Measurements from ENCODE around the gene TBC1D5. TPM values are rescaled to one million over a fixed set of nuclear protein-coding genes. Genes with fewer than 3 reads are reported as not detected.
A peak's percentile ranks its signal among the peaks of the same experiment; 100 is the strongest.

TBC1D5 gene
- total RNA-seq, 1 donor from 2014 or later, result 74.6 TPM

DNA sequence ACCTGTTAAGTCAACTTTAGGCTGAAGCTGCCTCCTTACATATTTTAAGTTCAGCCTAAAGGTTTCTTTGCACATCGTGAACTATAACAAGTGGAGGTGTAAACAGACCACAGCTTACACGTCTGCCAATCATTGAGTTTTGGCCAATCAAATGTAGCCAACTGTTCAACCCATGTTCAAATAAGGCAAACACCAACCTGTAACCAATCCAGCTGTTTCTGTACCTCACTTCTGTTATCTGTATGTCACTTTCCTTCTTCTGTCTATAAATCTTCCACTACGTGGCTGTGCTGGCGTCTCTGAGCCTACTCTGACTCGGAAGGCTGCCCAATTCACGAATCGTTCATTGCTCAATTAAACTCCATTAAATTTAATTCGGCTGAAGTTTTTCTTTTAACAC, 356.0 kb downstream of the TBC1D5 start:
- ATAC-seq (no peak), DNase-seq (no peak)
- Histone ChIP-seq H3K4me1 (no peaks in the 10 kb centered on the region), H3K4me3 (no peak overlapping the region), H3K9me3 (no peaks in the 10 kb centered on the region), H3K36me3 (peaks cover 10% of the 10 kb centered on the region), H3K27ac (no peak overlapping the region), H3K27me3 (no peaks in the 10 kb centered on the region)
- intact Hi-C loops (cut with DNase I), result no loop called here
- TF ChIP-seq, protein P1, sequence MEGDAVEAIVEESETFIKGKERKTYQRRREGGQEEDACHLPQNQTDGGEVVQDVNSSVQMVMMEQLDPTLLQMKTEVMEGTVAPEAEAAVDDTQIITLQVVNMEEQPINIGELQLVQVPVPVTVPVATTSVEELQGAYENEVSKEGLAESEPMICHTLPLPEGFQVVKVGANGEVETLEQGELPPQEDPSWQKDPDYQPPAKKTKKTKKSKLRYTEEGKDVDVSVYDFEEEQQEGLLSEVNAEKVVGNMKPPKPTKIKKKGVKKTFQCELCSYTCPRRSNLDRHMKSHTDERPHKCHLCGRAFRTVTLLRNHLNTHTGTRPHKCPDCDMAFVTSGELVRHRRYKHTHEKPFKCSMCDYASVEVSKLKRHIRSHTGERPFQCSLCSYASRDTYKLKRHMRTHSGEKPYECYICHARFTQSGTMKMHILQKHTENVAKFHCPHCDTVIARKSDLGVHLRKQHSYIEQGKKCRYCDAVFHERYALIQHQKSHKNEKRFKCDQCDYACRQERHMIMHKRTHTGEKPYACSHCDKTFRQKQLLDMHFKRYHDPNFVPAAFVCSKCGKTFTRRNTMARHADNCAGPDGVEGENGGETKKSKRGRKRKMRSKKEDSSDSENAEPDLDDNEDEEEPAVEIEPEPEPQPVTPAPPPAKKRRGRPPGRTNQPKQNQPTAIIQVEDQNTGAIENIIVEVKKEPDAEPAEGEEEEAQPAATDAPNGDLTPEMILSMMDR (IDR thresholded peaks at IDR 0.05), result no peak

DNA sequence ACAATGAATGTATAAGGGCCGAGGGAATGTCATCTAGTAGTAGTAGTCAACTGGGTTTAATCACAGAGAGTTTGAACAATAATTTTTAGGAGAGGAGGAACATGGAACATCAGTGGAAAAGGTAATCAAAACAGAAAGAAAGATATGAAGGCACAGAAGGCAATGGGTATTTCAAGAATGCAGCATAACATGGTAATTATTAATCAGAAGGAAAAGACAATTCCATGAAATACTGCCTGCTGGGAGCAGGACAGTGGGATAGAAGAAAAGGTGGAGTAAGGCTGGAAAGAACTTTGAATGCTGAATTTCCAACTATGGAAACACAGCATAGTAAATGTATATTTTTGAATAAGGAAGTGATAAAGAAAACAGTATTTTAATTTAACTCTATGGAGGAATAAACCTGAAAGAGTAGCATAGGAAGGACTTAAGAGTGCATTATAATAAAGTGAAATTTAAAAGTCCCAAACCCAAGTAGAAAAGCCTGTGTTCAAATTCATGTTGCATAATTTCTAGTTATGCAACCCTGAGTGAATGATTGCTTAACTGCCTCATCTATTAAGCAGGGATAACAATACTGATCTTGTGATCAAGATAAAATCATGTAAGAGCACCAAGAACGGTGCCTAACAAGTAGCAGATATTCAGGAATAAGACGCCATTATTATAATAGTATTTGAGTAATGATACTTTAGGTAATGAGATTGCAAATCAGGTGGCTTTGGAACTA, 357.7 kb downstream of the TBC1D5 start:
- Histone ChIP-seq H3K27ac (no peak overlapping the region), H3K4me3 (no peak overlapping the region), H3K27me3 (no peaks in the 10 kb centered on the region), H3K4me1 (no peaks in the 10 kb centered on the region), H3K9me3 (no peaks in the 10 kb centered on the region), H3K36me3 (peaks cover 10% of the 10 kb centered on the region)
- DNase-seq (no peak), ATAC-seq (peak; percentile 16)
- TF ChIP-seq, protein P1 (IDR thresholded peaks at IDR 0.05), result no peak
- intact Hi-C loops (cut with DNase I), result no loop called here

DNA sequence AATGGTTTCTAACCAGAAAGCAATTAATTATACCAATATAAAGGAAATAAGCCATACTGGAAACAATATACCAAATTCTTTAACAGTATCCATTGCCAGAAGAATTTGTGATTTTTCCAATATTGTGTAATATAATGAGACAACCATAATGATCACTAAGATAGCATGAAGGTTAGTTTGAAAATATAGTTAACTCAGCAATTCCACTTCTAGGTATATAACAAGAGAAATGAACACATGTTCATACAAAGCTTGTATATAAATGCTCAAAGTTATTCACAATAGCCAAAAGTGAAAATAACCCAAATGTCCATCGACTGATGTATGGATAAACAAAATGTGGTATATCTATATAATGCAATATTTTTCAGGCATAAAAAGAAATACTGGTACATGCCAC, 369.1 kb downstream of the TBC1D5 start:
- Histone ChIP-seq H3K27me3 (no peaks in the 10 kb centered on the region), H3K36me3 (peaks cover 19% of the 10 kb centered on the region), H3K4me1 (no peaks in the 10 kb centered on the region), H3K9me3 (no peaks in the 10 kb centered on the region), H3K27ac (no peak overlapping the region), H3K4me3 (no peak overlapping the region)
- DNase-seq (no peak), ATAC-seq (no peak)
- TF ChIP-seq, protein P1 (IDR thresholded peaks at IDR 0.05), result no peak
- intact Hi-C loops (cut with DNase I), result no loop called here

DNA sequence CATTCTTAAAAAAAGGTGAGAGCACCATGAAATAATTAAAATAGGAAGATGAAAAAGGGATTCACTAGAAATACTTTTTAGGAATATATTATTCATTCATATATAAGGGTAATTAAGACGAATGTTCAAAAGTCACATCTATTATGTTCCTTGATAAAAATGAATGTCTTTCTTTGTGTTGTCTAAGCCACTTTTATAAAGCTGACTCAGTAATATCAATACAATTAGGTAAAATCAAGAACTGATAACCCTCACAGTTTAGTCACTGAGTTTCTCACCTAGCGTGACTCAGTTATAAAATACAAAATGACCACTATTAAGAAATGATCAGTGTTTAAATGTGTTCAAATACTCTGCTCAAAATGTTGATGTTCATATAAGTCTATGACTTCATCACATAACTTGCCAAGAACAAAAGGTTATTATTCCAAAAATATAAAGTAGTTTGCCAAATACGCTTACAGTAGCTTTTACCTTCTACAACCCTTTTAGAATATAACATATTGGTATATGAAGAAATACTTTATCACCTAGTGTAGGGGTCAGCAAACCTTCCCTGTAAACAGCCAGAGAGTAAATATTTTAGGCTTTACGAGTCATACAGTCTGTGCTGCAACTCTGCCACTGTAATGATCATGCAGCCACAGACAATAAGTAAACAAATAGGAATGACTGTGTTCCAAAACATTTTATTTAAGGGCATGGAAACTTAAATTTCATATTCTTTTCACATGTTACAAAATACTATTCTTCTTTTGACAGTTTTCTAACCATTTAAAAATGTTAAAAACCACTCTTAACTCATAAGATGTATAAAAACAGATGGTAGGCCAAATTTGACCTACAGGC, 369.8 kb downstream of the TBC1D5 start:
- DNase-seq (no peak), ATAC-seq (no peak)
- TF ChIP-seq, protein P1 (IDR thresholded peaks at IDR 0.05), result no peak
- Histone ChIP-seq H3K4me1 (no peaks in the 10 kb centered on the region), H3K27ac (no peak overlapping the region), H3K4me3 (no peak overlapping the region), H3K9me3 (no peaks in the 10 kb centered on the region), H3K36me3 (peaks cover 19% of the 10 kb centered on the region), H3K27me3 (no peaks in the 10 kb centered on the region)
- intact Hi-C loops (cut with DNase I), result no loop called here

DNA sequence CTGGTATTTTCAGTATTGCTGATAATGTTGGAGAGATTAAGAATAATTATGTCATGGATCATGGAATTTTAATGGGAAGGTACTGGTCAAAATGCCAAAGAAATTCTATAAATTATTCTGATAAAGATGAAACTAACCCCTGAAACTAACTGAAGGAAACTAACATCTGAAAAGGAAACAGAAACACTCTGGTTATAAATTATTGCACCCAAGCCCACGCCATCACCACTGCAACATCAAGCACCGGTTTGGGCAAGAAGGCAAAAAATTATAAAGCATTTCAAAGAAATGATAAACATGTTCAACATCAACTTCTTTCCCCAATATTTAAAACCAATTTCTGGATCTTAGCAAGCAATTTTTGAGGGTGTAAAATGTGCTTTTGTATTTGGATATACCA, 372.5 kb downstream of the TBC1D5 start:
- Histone ChIP-seq H3K4me1 (no peaks in the 10 kb centered on the region), H3K27me3 (no peaks in the 10 kb centered on the region), H3K9me3 (no peaks in the 10 kb centered on the region), H3K36me3 (peaks cover 19% of the 10 kb centered on the region), H3K4me3 (no peak overlapping the region), H3K27ac (no peak overlapping the region)
- DNase-seq (no peak), ATAC-seq (no peak)
- intact Hi-C loops (cut with DNase I), result no loop called here
- TF ChIP-seq, protein P1 (IDR thresholded peaks at IDR 0.05), result no peak
